Mucosa of rectum (tissue), 2 donors: ENCODE measurements around the gene GBE1.

ENCODE experiments used
- H3K27ac ChIP-seq, 2 donors: one replicate each; pipeline ENCODE4 v1.7.0; 2013; ENCODE audit warnings: inconsistent platforms in 2 of 2, low read depth in 2 of 2, low read length in 2 of 2
- H3K27me3 ChIP-seq, 2 donors: one replicate each; pipeline ENCODE4 v1.7.0; 2013; ENCODE audit warnings: low read length in 2 of 2; ENCODE audit not compliant: control insufficient read depth in 2 of 2, insufficient read depth in 2 of 2
- H3K36me3 ChIP-seq, 2 donors: one replicate each; pipeline ENCODE4 v1.7.0; 2013; ENCODE audit warnings: low read length in 2 of 2; ENCODE audit not compliant: control insufficient read depth in 2 of 2, insufficient read depth in 2 of 2
- H3K4me1 ChIP-seq, 2 donors: one replicate each; pipeline ENCODE4 v1.7.0; 2013; ENCODE audit warnings: low read length in 2 of 2, mild to moderate bottlenecking in 1 of 2; ENCODE audit not compliant: control insufficient read depth in 2 of 2, insufficient read depth in 2 of 2
- H3K4me3 ChIP-seq, 2 donors: one replicate each; pipeline ENCODE4 v1.7.0; 2013; ENCODE audit warnings: low read length in 2 of 2
- H3K9ac ChIP-seq, 2 donors: one replicate each; pipeline ENCODE4 v1.7.0; 2013; ENCODE audit warnings: low read length in 2 of 2, low read depth in 1 of 2, mild to moderate bottlenecking in 1 of 2
- H3K9me3 ChIP-seq, 2 donors: one replicate each; pipeline ENCODE4 v1.7.0; 2013; ENCODE audit warnings: low read length in 2 of 2; ENCODE audit not compliant: control insufficient read depth in 2 of 2
- donor health status: healthy.
- donor health status: Normal muscosa, but diverticular disease.

Gene GBE1

DNA sequence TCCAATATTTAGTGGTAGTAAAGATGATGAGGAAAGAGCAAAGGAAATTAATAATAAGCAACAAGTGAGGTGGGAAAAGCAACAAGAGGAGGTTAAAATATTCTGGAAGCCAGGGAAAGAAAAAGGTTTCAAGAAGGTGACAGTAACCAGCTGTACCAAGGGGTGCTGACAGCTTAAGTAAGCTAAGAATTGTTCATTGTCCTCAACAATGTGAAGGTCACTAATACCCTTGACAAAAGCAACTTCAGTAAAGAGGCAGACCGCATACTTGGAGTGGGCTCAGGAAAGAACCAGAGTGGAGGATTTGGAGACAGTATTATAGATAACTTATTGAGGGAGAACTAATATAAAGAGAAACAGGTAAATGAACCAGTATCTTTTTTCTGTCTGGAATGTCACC lies 116.2 kb downstream of the GBE1 start:
- H3K4me1 ChIP-seq, result no peaks in the 10 kb centered on the region
- H3K36me3 ChIP-seq, result no peaks in the 10 kb centered on the region
- no peak overlapping the region for H3K4me3 ChIP-seq
- no peaks in the 10 kb centered on the region for H3K9me3 ChIP-seq
- H3K27ac ChIP-seq, result no peak overlapping the region
- H3K9ac ChIP-seq, result no peak overlapping the region
- no peaks in the 10 kb centered on the region for H3K27me3 ChIP-seq

DNA sequence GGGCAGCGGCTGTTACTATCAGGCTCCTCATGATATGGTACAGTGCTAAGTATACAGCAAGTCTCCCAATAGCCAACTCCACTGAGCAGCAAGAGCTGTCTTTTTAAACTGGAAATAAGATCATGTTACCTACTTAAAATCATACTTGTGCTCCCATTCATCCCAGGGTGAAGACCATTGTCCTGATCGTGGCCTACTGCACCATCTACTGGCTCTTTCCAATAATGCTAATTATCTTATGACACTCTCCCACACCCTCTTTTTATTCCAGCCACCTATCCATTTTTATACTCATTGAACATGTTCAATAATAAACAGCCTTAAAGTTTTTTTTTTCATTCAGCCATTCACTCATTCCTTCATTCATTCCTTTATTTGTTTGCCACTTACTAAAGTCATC lies 117.7 kb downstream of the GBE1 start:
- no peaks in the 10 kb centered on the region for H3K9me3 ChIP-seq
- no peaks in the 10 kb centered on the region for H3K36me3 ChIP-seq
- H3K27ac ChIP-seq, result no peak overlapping the region
- no peaks in the 10 kb centered on the region for H3K27me3 ChIP-seq
- H3K4me3 ChIP-seq, result no peak overlapping the region
- H3K9ac ChIP-seq, result no peak overlapping the region
- H3K4me1 ChIP-seq, result no peaks in the 10 kb centered on the region

DNA sequence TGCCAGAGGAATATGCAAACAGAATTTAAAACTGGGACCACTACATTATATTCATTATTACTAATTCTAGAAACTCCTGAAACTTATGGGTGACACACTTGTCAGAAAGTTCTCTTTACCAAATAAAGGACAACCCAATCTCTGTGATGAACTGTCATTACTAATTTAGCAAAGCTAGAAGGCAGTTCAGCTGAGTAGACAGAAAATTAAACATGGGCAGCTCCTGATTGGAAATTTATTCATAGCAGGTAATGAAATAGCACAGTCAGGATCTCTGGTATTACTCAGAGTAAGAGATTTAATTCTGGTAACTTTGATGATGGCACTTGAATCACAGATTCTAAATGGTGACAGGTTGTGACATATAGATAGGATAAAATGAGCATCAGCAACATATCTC lies 123.0 kb downstream of the GBE1 start:
- H3K27ac ChIP-seq, result no peak overlapping the region
- H3K4me3 ChIP-seq, result no peak overlapping the region
- H3K9me3 ChIP-seq, result no peaks in the 10 kb centered on the region
- no peak overlapping the region for H3K9ac ChIP-seq
- H3K27me3 ChIP-seq, result no peaks in the 10 kb centered on the region
- H3K4me1 ChIP-seq, result no peaks in the 10 kb centered on the region
- no peaks in the 10 kb centered on the region for H3K36me3 ChIP-seq

DNA sequence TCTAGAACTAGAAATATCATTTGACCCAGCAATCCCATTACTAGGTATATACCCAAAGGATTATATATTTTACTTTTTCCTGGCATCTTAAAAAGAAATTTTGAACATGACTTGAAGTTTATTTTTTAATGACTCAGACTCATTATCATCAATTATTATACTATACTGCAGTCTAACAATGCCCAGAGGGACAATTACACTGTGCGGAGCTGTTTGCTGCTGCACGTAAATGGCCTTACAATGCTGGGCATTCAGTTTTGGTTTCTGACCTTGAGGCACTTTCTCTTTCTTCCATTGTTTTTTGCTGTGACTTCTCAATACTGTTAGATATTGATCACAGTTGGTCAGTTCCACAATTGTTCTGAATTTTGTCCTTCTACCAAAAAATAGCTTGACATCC lies 128.8 kb downstream of the GBE1 start:
- no peaks in the 10 kb centered on the region for H3K36me3 ChIP-seq
- no peak overlapping the region for H3K4me3 ChIP-seq
- no peak overlapping the region for H3K27ac ChIP-seq
- no peaks in the 10 kb centered on the region for H3K4me1 ChIP-seq
- no peak overlapping the region for H3K9ac ChIP-seq
- H3K9me3 ChIP-seq, result no peaks in the 10 kb centered on the region
- no peaks in the 10 kb centered on the region for H3K27me3 ChIP-seq

DNA sequence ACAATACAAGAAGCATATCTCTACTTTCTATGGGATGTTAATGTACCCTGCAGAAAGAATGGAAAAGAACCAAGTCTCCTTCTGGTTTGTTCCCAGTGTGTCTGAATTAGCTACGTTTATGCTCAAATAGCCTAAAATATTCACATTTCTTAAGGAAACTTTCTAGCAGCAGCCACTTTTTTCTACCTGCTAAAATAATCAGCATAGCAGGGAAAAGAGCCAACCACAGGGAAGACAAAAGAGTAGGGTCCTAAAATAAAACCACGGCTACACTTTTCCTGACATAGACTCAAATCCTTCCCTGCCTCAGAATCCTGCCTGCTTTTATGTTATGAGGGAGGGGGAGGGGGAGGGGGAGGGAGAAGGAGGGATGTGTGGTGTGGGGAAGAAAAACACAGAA lies 136.7 kb downstream of the GBE1 start:
- H3K27me3 ChIP-seq, result no peaks in the 10 kb centered on the region
- H3K9ac ChIP-seq, result no peak overlapping the region
- peaks cover 0 to 5% of the 10 kb centered on the region in 2 donors for H3K4me1 ChIP-seq
- no peaks in the 10 kb centered on the region for H3K36me3 ChIP-seq
- H3K27ac ChIP-seq, result no peak overlapping the region
- no peaks in the 10 kb centered on the region for H3K9me3 ChIP-seq
- no peak overlapping the region for H3K4me3 ChIP-seq

DNA sequence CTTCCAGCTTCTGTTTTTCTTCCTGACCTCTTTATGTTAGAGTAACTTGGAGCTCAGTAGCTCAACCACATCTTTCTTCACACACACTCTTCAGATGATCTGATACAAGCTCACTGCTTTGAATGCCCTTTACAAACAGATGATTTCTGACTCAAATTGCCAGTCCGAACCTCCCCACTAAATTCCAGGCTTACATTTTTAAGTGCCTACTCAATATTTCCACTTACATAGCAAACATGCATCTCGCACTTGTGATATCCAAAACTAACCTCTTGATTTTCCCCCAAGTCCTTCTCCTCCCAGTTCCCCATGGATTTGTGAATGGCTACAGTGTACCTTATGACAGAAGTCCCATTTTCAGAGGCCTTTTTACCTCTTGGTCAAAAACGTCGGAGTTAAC lies 139.1 kb downstream of the GBE1 start:
- Histone ChIP-seq H3K9me3 (no peaks in the 10 kb centered on the region), H3K4me1 (peaks cover 0 to 5% of the 10 kb centered on the region in 2 donors), H3K27me3 (no peaks in the 10 kb centered on the region), H3K4me3 (no peak overlapping the region), H3K9ac (no peak overlapping the region), H3K36me3 (no peaks in the 10 kb centered on the region), H3K27ac (no peak overlapping the region)

DNA sequence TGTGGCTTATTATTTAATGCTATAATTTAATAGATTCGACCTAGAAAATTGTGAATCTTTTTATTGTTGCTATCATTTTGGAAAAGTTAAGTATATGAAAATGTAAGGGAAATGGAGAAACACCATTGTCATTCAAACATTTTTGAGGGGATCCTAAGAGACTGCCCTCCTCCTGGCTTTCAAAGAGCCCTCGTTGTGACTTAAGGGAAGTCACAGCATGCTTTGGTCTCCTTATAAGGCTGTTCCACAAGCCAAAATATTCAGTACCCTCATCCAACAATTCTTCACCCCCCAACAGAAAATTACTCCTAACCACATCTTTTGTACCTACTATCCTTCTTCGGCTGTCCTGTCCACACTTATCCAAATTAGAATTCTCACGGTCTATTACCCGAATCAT lies 140.2 kb downstream of the GBE1 start:
- H3K36me3 ChIP-seq, result no peaks in the 10 kb centered on the region
- H3K9ac ChIP-seq, result no peak overlapping the region
- peaks cover 0 to under 1% of the 10 kb centered on the region in 2 donors for H3K4me1 ChIP-seq
- H3K27ac ChIP-seq, result no peak overlapping the region
- no peak overlapping the region for H3K4me3 ChIP-seq
- H3K9me3 ChIP-seq, result no peaks in the 10 kb centered on the region
- no peaks in the 10 kb centered on the region for H3K27me3 ChIP-seq

DNA sequence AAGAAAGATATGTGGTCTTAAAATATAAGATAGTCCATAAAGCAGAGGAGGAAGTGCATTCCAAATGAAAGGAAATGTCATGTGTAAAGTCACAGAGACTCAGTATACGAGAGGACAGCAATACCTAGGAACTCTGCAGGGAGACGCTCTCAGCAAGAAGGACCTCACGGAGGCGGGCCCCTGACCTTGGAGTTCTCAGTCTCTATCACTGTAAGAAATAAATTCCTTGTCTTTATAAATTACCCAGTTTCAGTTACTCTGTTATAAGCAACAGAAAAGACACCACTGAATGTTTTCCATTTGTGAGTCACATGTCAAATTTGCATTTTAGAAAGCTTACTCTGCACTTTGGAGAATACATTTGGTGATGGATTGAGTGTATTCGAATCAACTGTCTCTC lies 140.6 kb downstream of the GBE1 start:
- no peaks in the 10 kb centered on the region for H3K27me3 ChIP-seq

DNA sequence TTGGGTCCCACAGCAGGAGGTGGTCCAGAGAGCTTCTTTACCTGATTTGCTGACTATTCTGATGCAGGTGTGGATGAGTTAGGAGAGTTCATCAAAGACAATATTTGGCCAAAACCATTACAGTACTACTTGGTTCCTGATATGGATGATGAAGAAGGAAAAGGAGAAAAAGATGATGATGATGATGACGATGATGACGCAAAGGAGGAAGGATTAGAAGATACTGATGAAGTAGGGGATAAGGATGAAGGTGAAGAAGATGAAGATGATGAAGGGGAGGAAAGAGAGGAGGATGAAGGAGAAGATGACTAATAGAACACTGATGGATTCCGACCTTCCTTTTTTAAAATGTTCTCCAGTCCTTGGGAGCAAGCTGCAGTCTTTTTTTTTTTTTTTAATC lies 148.7 kb downstream of the GBE1 start:
- H3K9ac ChIP-seq, result no peak overlapping the region
- H3K36me3 ChIP-seq, result no peaks in the 10 kb centered on the region
- no peaks in the 10 kb centered on the region for H3K4me1 ChIP-seq
- no peak overlapping the region for H3K27ac ChIP-seq
- H3K9me3 ChIP-seq, result no peaks in the 10 kb centered on the region
- H3K4me3 ChIP-seq, result no peak overlapping the region
- no peaks in the 10 kb centered on the region for H3K27me3 ChIP-seq

More for the DNA sequence above, 140.6 kb downstream of the GBE1 start:
- Histone ChIP-seq H3K4me3 (no peak overlapping the region), H3K27ac (no peak overlapping the region), H3K9ac (no peak overlapping the region), H3K9me3 (no peaks in the 10 kb centered on the region), H3K36me3 (no peaks in the 10 kb centered on the region), H3K4me1 (no peaks in the 10 kb centered on the region)

DNA sequence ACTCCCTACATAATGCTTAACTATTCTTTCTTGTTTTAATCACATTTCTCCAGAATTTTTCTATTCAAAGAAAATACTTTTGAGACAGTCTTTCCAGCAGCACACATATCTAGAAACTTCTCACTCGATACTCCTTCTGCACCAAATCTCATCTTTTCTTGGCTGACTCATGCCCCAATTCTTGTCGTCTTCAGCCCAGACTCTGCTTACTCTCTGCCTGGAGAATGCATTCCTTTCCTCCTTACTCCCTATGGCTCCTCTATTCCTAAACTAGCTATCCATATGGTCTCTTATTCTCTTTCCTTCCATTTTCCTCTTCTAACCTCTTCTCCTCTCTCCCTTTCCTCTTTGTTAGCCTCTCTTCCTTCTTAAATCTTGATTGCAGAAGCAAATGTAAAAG lies 158.7 kb downstream of the GBE1 start:
- no peaks in the 10 kb centered on the region for H3K27me3 ChIP-seq
- H3K9ac ChIP-seq, result no peak overlapping the region
- no peaks in the 10 kb centered on the region for H3K4me1 ChIP-seq
- no peaks in the 10 kb centered on the region for H3K9me3 ChIP-seq
- H3K36me3 ChIP-seq, result no peaks in the 10 kb centered on the region
- no peak overlapping the region for H3K27ac ChIP-seq
- H3K4me3 ChIP-seq, result no peak overlapping the region

DNA sequence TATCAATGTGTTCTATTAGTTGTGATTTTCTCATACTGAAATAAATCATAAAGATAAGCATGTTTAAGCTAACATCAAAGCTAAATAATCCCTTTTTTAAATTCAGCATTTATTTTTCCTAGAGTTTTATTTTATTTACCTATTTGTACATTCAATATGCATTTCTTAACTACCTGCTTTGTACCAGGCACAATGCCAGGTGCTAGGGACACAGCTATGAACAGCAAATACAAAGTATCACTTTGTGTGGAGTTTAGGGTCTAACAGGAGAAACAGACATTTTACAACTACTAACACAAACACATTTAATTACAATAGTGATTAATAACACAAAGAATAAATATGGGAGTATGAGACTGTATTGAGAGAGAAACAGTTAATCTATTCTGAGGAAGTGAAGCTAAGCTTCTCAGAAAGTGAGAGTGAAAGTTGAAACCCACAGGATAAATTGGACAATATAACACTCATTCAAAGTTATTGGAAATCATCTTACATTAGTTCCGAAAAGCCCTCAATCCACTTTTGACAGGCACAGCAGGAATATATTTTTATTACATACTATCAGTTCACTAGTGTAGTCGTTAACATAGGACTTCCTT lies 159.6 kb downstream of the GBE1 start:
- H3K4me3 ChIP-seq, result no peak overlapping the region
- H3K4me1 ChIP-seq, result no peaks in the 10 kb centered on the region
- H3K9me3 ChIP-seq, result no peaks in the 10 kb centered on the region
- H3K36me3 ChIP-seq, result no peaks in the 10 kb centered on the region
- H3K9ac ChIP-seq, result no peak overlapping the region
- no peak overlapping the region for H3K27ac ChIP-seq
- no peaks in the 10 kb centered on the region for H3K27me3 ChIP-seq
